LoVo (cell line): ENCODE measurements around the gene STX18.
"Not testable (repeated sequence)": the region's sequence is repeated elsewhere in the genome, so short reads cannot be mapped to it uniquely, and the experiment has no call there.

ENCODE experiments used
- DNase-seq: peaks from one replicate; pipeline ENCODE4 v3.0.0-alpha.2; 2016; ENCODE audit warnings: low spot score

STX18 gene

DNA sequence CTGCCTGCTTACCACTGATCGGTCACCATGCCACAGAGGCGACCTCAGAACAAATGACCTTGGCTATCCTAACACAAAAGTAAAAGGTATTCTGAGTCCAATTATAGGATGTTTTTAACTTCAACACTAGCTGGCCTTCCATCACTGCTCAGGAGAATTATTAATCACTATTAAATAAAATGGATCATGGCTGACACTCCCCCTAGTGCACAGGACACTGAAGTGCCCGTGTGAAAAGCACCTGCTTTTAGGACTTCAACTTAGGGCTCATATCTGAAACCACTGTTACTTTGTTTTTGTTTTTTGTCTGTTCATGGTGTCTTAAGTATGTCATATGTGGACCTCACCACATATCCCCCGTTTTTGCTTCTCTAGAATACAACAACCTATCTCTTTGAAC lies 33.9 kb downstream of the STX18 start:
- DNase-seq = no peak

DNA sequence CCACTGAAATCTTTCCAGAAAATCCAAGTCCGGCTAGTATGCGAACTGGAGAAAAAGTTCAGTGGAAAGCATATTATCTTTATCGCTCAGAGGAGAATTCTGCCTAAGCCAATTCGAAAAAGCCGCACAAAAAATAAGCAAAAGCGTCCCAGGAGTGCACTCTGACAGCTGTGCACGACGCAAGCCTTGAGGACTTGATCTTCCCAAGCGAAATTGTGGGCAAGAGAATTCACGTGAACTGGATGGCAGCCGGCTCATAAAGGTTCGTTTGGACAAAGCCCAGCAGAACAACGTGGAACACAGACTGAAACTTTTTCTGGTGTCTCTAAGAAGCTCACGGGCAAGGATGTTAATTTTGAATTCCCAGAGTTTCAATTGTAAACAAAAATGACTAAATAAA lies 34.4 kb downstream of the STX18 start:
- DNase-seq = no peak

DNA sequence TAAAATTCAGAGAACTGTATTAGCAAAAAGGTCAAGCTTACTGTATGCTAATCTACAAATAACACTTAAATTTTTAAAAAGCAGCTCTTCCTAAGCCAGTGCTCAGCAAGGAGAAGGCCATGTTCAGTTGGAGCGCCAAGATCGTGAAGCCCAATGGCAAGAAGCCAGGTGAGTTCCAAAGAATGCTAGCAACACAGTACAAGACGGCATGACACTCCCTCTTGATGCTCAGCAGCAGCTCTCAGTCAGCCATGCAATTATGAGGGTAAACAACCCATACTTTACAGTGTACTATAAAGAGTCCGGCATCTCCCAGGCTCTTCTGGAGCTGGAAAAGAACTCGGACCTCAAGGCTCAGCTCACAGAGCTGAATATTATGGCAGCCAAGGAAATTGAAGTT lies 34.9 kb downstream of the STX18 start:
- DNase-seq = no peak

DNA sequence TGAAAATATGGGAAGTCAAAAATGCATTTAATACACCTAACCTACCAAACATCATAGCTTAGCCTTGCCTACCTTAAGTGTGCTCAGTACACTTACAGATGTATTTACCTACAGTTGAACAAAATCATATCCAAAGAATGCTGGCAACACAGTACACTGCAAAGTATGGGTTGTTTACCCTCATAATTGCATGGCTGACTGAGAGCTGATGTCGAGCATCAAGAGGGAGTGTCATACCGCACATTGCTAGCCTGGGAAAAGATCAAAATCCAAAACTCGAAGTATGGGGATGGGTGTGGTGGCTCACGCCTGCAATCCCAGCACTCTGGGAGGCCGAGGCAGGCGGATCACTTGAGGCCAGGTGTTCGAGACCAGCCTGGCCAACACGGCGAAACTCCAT lies 36.6 kb downstream of the STX18 start:
- not testable (repeated sequence) for DNase-seq

DNA sequence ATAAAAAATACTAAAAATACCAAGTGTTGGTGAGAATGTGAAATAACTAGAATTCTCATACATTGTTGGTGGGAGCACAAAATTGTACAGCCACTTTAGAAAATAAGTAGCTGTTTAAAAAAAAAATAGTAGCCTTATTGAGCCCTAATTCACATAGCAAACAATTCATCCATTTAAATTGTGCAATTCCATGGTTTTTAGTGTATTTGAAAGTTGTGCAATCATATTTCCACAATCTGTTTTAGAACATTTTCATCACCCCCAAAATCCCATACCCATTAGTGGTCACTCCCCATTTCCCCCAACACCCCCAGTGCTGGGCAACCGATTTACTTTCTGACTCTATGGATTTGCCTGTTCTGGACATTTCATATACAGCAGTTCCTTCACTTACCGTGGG lies 37.1 kb downstream of the STX18 start:
- DNase-seq = no peak

- no peak for DNase-seq
These were observed 39.0 kb downstream of the STX18 start for GRCh38 chr4:4502694-4503311.

GRCh38 chr4:4501679-4502078 lies 40.2 kb downstream of the STX18 start:
- DNase-seq = no peak

DNA sequence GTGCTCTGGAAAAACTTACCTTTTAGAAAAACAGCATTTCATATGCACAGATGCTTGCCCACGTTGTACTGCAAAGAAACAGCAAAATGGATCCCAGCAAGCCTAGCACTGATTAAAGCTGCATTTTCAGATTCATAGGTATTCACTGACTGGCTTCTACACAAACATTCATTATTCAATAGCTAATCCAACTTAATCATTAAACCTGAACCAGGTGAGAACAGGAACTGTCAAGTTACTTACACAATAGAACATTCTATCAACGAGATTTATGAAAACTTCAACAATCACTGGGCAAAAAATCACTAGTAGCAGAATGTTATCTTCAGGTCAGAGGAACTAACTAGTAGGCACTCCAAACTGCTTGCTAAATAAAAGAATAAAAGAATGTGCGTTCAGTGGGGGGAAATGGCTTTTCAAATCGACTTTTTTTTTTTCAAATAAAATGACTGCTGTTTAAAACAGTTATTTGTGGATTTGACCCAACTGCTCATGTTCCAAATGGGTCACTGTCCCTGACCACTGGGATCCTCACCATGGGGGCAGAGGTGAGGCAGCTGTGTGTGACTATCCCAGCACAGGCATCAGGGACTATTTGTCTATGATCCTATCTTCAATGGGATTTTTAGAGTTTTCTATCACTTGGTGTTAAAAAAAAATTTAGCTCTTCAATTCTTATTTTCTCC lies 42.3 kb downstream of the STX18 start:
- no peak for DNase-seq

GRCh38 chr4:4496592-4497372 lies 45.1 kb downstream of the STX18 start:
- DNase-seq = no peak

DNA sequence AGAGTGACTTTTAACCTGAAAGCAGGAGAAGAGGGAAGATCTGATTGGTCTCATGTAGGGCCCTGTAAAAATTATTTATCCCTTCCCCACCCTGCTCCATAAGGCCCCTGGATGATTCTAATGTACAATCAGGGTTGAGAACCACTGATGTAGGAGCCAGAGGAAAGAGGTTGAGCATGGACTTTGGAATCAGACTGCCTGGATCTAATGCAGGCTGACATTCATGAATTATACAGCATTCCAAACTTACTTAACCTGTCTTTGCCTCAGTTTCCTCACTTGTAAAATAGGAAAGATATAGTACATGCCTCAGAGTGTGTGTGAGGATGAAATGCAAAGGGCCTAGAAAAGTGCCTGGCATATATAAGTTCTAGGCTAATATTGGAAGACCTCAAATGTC lies 47.0 kb downstream of the STX18 start:
- no peak for DNase-seq

GRCh38 chr4:4492161-4492847 lies 49.5 kb downstream of the STX18 start:
- peak; percentile 3 for DNase-seq

DNA sequence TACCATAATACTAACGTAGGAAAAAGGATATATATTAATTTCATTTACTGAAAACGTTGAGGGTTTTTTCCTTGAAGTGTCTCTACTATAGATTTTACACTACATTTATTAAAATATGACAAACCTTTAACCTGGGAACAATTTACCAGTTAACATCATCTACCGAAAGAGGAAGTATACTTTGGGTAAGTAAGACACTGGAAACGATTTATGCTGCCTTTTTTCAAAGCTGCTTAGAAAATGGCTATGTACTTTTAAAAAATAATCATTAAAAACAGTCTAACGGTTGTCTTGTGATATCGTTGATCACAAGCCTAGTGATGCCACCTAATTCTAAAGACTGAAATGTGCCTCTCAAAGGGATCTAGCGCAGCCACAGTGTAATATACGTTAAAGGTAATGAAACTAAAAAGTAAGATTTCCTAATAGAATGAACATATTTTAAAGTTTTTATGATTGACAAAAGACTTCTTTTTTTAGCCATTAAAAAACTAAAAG lies 50.4 kb downstream of the STX18 start:
- DNase-seq = no peak

GRCh38 chr4:4490816-4491215 lies 51.0 kb downstream of the STX18 start:
- no peak for DNase-seq

- no peak for DNase-seq
These were observed 51.8 kb downstream of the STX18 start for GRCh38 chr4:4490041-4490440.

- DNase-seq = peak; percentile 72
These were observed 53.1 kb downstream of the STX18 start for GRCh38 chr4:4488405-4489404.

GRCh38 chr4:4486969-4487368 lies 54.9 kb downstream of the STX18 start:
- DNase-seq = no peak

DNA sequence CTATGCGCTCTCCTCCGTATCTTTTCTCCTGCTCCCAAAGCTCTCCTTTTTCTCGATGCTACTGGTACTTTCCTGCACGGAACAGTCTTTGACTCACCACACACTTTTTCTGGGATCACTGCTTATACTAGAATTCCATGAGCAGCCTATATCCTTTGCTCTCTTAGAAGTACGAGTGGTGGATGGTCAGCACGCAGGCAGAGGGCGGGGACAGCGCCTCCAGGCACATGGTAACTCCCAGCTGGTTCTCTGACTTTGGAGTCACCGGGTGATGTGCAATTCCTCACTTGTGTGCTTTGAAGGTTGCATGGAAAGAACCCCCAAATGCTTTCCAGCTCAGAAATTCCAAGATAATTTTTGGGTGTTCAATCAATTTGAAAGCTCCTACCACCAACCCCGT lies 56.0 kb downstream of the STX18 start:
- DNase-seq = no peak

DNA sequence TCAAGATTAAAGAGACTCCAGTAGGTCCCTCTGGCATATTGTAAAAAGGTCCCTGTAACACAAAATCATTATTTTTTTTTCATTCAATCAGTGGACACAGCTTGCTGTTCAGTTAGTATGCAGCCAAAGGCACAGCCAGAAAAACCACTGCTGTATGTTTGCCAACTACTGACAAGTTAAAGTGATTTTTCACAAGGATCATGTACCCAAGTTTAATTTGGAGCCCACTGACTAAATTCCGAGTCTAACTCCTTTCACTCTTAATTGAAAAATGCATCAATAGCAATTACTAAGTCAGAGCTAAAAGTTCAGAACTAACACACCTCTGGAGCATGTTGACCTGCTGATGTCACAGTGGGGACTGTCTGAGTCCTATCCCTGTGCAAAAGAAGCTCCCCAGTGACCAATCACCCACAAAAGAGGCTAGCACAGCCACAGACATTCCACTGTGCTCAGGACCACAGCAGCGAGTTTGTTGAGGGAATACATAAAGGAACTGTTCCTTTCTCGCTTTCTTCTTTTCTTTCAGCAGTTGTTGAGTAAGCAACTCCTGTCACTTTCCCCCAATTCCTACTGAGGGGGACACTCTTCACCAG lies 60.4 kb downstream of the STX18 start:
- DNase-seq = no peak

GRCh38 chr4:4480685-4481398 lies 61.0 kb downstream of the STX18 start:
- no peak for DNase-seq

DNA sequence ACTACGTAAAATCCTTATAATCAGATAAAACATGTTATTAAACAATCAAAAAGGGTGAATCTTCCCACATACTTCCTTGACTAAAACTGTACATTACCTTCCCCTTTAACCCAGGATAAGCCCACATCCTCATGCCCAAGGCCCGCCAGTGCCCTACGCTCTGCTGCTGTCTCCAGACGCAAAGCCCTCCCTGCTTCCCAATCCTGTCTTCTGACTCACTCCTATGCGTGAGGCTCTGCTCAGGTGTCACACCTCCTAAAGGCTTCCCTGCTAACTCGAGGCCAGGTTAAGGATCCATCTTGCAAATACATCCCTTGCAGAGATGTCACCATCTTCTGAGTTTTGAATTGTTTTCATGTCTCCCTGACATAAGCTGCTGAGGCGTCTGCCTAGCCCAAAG lies 61.6 kb downstream of the STX18 start:
- DNase-seq = no peak
